ENCODE results near the gene TRO. TPM values are rescaled to one million over a fixed set of nuclear protein-coding genes. Genes with fewer than 3 reads are reported as not detected.

Gene TRO, protein sequence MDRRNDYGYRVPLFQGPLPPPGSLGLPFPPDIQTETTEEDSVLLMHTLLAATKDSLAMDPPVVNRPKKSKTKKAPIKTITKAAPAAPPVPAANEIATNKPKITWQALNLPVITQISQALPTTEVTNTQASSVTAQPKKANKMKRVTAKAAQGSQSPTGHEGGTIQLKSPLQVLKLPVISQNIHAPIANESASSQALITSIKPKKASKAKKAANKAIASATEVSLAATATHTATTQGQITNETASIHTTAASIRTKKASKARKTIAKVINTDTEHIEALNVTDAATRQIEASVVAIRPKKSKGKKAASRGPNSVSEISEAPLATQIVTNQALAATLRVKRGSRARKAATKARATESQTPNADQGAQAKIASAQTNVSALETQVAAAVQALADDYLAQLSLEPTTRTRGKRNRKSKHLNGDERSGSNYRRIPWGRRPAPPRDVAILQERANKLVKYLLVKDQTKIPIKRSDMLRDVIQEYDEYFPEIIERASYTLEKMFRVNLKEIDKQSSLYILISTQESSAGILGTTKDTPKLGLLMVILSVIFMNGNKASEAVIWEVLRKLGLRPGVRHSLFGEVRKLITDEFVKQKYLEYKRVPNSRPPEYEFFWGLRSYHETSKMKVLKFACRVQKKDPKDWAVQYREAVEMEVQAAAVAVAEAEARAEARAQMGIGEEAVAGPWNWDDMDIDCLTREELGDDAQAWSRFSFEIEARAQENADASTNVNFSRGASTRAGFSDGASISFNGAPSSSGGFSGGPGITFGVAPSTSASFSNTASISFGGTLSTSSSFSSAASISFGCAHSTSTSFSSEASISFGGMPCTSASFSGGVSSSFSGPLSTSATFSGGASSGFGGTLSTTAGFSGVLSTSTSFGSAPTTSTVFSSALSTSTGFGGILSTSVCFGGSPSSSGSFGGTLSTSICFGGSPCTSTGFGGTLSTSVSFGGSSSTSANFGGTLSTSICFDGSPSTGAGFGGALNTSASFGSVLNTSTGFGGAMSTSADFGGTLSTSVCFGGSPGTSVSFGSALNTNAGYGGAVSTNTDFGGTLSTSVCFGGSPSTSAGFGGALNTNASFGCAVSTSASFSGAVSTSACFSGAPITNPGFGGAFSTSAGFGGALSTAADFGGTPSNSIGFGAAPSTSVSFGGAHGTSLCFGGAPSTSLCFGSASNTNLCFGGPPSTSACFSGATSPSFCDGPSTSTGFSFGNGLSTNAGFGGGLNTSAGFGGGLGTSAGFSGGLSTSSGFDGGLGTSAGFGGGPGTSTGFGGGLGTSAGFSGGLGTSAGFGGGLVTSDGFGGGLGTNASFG (N-terminal part only)
- total RNA-seq (2021) (not detected in 2 replicates), Bru-seq, nascent RNA (not detected), BruChase-seq, experiment 1, labeled RNA remaining after a 2-hour chase (not detected), BruChase-seq, experiment 2, labeled RNA remaining after a 6-hour chase (not detected)
- long read RNA-seq: 0 reads

DNA sequence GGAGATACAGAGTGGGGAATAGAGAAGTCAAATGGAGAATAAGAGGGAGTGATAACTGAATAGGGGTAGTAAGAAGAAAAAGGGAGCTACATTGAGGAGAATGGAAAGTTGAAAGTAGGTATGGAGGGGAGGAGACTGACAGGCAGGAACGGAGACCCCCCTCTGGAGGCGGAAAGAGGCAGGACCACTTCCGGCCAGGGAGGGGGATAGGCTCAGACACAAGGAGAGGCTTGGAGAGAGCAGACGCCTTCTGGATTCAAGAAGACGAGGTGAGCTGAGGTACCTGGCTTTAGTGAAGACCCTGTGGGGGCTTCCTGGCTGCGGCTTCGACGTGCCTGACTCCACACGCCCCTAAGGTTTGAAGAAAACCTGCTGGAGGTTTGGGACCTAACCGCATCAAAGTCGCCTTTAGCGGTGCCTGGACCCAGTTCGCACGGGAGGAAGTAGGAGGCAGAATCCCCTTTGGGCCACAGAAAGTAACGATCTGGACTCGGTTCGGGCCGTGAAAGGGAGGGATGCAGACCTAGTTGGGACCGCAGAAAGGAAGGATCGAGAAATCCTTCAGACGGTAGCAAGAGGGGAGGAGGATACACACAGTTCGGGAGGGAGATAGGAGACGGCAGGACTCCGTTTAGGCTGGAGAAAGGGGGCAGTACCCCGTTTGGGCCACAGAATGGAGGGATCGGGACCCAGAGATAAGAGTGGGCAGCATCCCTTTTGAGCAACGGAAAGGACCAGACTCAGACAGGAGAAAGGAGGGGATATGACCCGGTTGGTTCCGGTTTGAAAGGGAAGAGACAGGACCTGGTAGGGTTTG lies at the start of gene TRO:
Gene TRO, plus strand, starts transcription at position 215 of the 817 bp plus-strand sequence. CDS start 1,423 bp downstream, outside the sequence.
- Histone ChIP-seq H3K36me3 (ENCODE audit: low read depth) (no peaks in the 10 kb centered on the region), H2AFZ (no peak within 1 kb of the TSS), H3K79me2 (ENCODE audit: low read depth) (no peaks in the 10 kb centered on the region), H4K20me1 (ENCODE audit: insufficient read depth) (no peaks in the 10 kb centered on the region), H3K9me2 (ENCODE audit: insufficient read depth) (no peaks in the 10 kb centered on the region), H3K4me1 (replicated peaks; ENCODE audit: insufficient read depth) (no peaks in the 10 kb centered on the region), H3K9me3 (ENCODE audit: insufficient read depth, low read depth) (no peaks in the 10 kb centered on the region), H3K4me2 (no peak within 1 kb of the TSS), H3K4me3 (no peak within 1 kb of the TSS), H3F3A (ENCODE audit: insufficient read depth, low read depth) (no peaks in the 10 kb centered on the region), H3K27me3 (ENCODE audit: insufficient read depth, low read depth) (peaks cover 3% of the 10 kb centered on the region; the same call in 1 of the 2 replicates), H3K27ac (no peak within 1 kb of the TSS)
- no peak for DNase-seq
- ChIA-PET POLR2A (ENCODE audit: unreplicated experiment) (no interaction called here), CTCF (no interaction called here)
- no peak for TF ChIP-seq EZH2 (IDR thresholded peaks at IDR 0.05; ENCODE audit: low read depth)
- TF ChIP-seq, protein P1, sequence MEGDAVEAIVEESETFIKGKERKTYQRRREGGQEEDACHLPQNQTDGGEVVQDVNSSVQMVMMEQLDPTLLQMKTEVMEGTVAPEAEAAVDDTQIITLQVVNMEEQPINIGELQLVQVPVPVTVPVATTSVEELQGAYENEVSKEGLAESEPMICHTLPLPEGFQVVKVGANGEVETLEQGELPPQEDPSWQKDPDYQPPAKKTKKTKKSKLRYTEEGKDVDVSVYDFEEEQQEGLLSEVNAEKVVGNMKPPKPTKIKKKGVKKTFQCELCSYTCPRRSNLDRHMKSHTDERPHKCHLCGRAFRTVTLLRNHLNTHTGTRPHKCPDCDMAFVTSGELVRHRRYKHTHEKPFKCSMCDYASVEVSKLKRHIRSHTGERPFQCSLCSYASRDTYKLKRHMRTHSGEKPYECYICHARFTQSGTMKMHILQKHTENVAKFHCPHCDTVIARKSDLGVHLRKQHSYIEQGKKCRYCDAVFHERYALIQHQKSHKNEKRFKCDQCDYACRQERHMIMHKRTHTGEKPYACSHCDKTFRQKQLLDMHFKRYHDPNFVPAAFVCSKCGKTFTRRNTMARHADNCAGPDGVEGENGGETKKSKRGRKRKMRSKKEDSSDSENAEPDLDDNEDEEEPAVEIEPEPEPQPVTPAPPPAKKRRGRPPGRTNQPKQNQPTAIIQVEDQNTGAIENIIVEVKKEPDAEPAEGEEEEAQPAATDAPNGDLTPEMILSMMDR (conservative IDR thresholded peaks at IDR 0.05): no peak
- BruUV-seq (replicated peaks): no TSS peak
- intact Hi-C loops (cut with micrococcal nuclease; ENCODE audit: unreplicated experiment): no loop called here

DNA sequence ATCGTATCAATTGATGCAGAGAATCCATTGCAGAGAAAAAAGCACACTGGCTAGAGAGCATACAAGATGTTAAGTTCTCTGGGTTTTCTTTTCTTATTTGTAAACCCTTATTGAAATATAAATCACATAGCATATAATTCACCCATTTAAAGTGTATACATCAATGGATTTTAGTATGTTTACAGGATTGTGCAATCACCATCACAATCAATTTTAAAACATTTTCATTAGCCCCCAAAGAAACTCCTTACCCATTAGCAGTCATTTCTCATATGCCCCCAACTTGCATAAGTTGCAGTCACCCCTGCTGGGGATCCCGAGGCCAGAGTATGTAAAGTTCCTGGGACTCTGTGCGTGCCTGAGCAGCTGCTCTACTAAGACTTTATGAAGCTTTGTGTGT lies 34.9 kb upstream of the TRO start:
- no peaks in the 10 kb centered on the region for H3K9me3 ChIP-seq (ENCODE audit: insufficient read depth, low read depth)
- no peaks in the 10 kb centered on the region for H3F3A ChIP-seq (ENCODE audit: insufficient read depth, low read depth)
- H3K4me3 ChIP-seq: no peak overlapping the region
- BruUV-seq (replicated peaks): no TSS peak
- H3K4me2 ChIP-seq: no peak overlapping the region
- H4K20me1 ChIP-seq (ENCODE audit: insufficient read depth): no peaks in the 10 kb centered on the region
- no peak for DNase-seq
- H3K9me2 ChIP-seq (ENCODE audit: insufficient read depth): no peaks in the 10 kb centered on the region
- no peaks in the 10 kb centered on the region for H3K4me1 ChIP-seq (replicated peaks; ENCODE audit: insufficient read depth)
- POLR2A ChIA-PET (ENCODE audit: unreplicated experiment): no interaction called here
- no peaks in the 10 kb centered on the region for H3K27me3 ChIP-seq (ENCODE audit: insufficient read depth, low read depth)
- intact Hi-C loops (cut with micrococcal nuclease; ENCODE audit: unreplicated experiment): no loop called here
- no peak overlapping the region for H2AFZ ChIP-seq
- no peak for TF ChIP-seq EZH2 (IDR thresholded peaks at IDR 0.05; ENCODE audit: low read depth)
- TF ChIP-seq, protein P1 (conservative IDR thresholded peaks at IDR 0.05): no peak
- H3K79me2 ChIP-seq (ENCODE audit: low read depth): no peaks in the 10 kb centered on the region
- CTCF ChIA-PET: no interaction called here
- H3K27ac ChIP-seq: no peak overlapping the region
- no peaks in the 10 kb centered on the region for H3K36me3 ChIP-seq (ENCODE audit: low read depth)

All from PC-9 (cell line).